B cell (primary cell): ENCODE data around the gene FMN1. TPM values are rescaled to one million over a fixed set of nuclear protein-coding genes. Genes with fewer than 3 reads are reported as not detected.

Experiments
- ATAC-seq: fragments of 200-7000 bp; cut with Tn5 transposase; one replicate; pipeline ENCODE4 v1.10.0; 2021; ENCODE audit warnings: low read depth, mild to moderate bottlenecking, moderate number of reproducible peaks, moderate library complexity
- CTCF ChIA-PET: fragments of 350-600 bp; sonication (Branson Sonifier 250); formaldehyde crosslinking; loops from one replicate; lab custom pipeline; 2021; ENCODE audit warnings: antibody characterized with exemption, inconsistent platforms; lab: Charles Lee
- POLR2A ChIA-PET: fragments of 350-600 bp; sonication (Branson Sonifier 250); formaldehyde crosslinking; loops from one replicate; lab custom pipeline; 2021; ENCODE audit warnings: antibody characterized with exemption; lab: Charles Lee
- DNase-seq: peaks from one replicate; pipeline ENCODE4 v3.0.0; 2013
- H2AFZ ChIP-seq: 2 replicates; pipeline ENCODE4 v1.6.1; 2012; ENCODE audit warnings: mild to moderate bottlenecking, low read depth, low read length; ENCODE audit not compliant: insufficient read depth, poor library complexity, severe bottlenecking
- H3K27ac ChIP-seq, 2 donors: 1 replicate in 1 of 2; 2 replicates in 1 of 2; pipeline ENCODE4 v1.5.1; 2012 to 2013; ENCODE audit warnings: low read length in 2 of 2, mild to moderate bottlenecking in 2 of 2, moderate library complexity in 1 of 2
- H3K27me3 ChIP-seq, 4 experiments: fragments of 200-600 bp in 1 of 4; sonication (generic) in 1 of 4; replicated peaks in 1 of 4; 1 replicate in 2 of 4; 2 replicates in 2 of 4; pipeline versions ENCODE4 v1.6.1 to v1.7.0; 2013 to 2016; ENCODE audit warnings: low read length in 3 of 4, mild to moderate bottlenecking in 2 of 4, mixed read lengths in 1 of 4, moderate library complexity in 1 of 4; ENCODE audit not compliant: insufficient read depth in 4 of 4, control insufficient read depth in 3 of 4; ENCODE audit errors: control extremely low read depth in 1 of 4
- H3K36me3 ChIP-seq, 2 experiments: replicated peaks in 1 of 2; 1 replicate in 1 of 2; 2 replicates in 1 of 2; pipeline versions ENCODE4 v1.6.1 to v1.7.1; 2013; ENCODE audit warnings: low read length in 1 of 2; ENCODE audit not compliant: insufficient read depth in 2 of 2, control insufficient read depth in 1 of 2; ENCODE audit errors: control extremely low read depth in 1 of 2, extremely low read depth in 1 of 2
- H3K4me1 ChIP-seq, 2 donors: fragments of 200-600 bp in 1 of 2; sonication (generic) in 1 of 2; 1 replicate in 1 of 2; 2 replicates in 1 of 2; pipeline versions ENCODE4 v1.5.1 to v1.6.1; 2013 to 2017; ENCODE audit warnings: low read length in 2 of 2; ENCODE audit not compliant: control insufficient read depth in 2 of 2, insufficient read depth in 2 of 2
- H3K4me2 ChIP-seq: replicated peaks from 2 replicates; pipeline ENCODE3; 2012; ENCODE audit warnings: mild to moderate bottlenecking, low read depth, low read length; ENCODE audit not compliant: poor library complexity, severe bottlenecking
- H3K4me3 ChIP-seq, 5 experiments: fragments of 200-600 bp in 1 of 5; sonication (generic) in 1 of 5; 1 replicate in 3 of 5; 2 replicates in 2 of 5; pipeline versions ENCODE4 v1.5.1 to v1.7.0; 2011 to 2016; ENCODE audit warnings: low read length in 4 of 5, mild to moderate bottlenecking in 4 of 5, low read depth in 2 of 5, control low read depth in 1 of 5, moderate library complexity in 1 of 5; ENCODE audit not compliant: insufficient read depth in 1 of 5; ENCODE audit errors: control extremely low read depth in 1 of 5, extremely low read depth in 1 of 5
- H3K79me2 ChIP-seq: fragments of 200-600 bp; sonication (generic); one replicate; pipeline ENCODE4 v1.6.0; 2016; ENCODE audit warnings: low read length; ENCODE audit not compliant: control insufficient read depth, insufficient read depth
- H3K9ac ChIP-seq: fragments of 200-600 bp; sonication (generic); 2 replicates; pipeline ENCODE4 v1.6.1; 2017; ENCODE audit warnings: mild to moderate bottlenecking, low read length, moderate library complexity
- H3K9me3 ChIP-seq, 3 donors: one replicate each; pipeline versions ENCODE4 v1.6.1 to v1.7.1; 2013; ENCODE audit warnings: low read length in 2 of 3; ENCODE audit not compliant: control insufficient read depth in 2 of 3, insufficient read depth in 1 of 3; ENCODE audit errors: control extremely low read depth in 1 of 3
- H4K20me1 ChIP-seq: 2 replicates; pipeline ENCODE4 v1.6.0; 2012; ENCODE audit warnings: mild to moderate bottlenecking, low read length; ENCODE audit not compliant: insufficient read depth, control insufficient read depth, poor library complexity, severe bottlenecking
- H3K27ac Mint-ChIP-seq: one replicate; pipeline ENCODE4 v1.8.0; 2021; ENCODE audit warnings: mixed read lengths
- H3K27me3 Mint-ChIP-seq: one replicate; pipeline ENCODE4 v1.8.0; 2021; ENCODE audit warnings: mixed read lengths
- H3K4me1 Mint-ChIP-seq: one replicate; pipeline ENCODE4 v1.8.0; 2021; ENCODE audit warnings: mixed read lengths
- H3K4me3 Mint-ChIP-seq: one replicate; pipeline ENCODE4 v1.8.0; 2021; ENCODE audit warnings: mixed read lengths
- H3K9me3 Mint-ChIP-seq: one replicate; pipeline ENCODE4 v1.8.0; 2022; ENCODE audit warnings: mixed read lengths; ENCODE audit not compliant: insufficient read depth
- EZH2 ChIP-seq: IDR thresholded peaks from 2 replicates; pipeline ENCODE4 v1.6.1; 2012; ENCODE audit warnings: borderline replicate concordance, low read depth, mild to moderate bottlenecking, moderate library complexity, low read length; ENCODE audit not compliant: insufficient read depth, poor library complexity, severe bottlenecking
- WGBS: methylation state at CpG from one replicate; pipeline ENCODE4 v1.1.5; 2013; ENCODE audit warnings: missing lambda C conversion rate; ENCODE audit not compliant: insufficient coverage; 5-methylcytosine and 5-hydroxymethylcytosine counted together
- intact Hi-C: fragments of 100-400 bp; cut with micrococcal nuclease; formaldehyde crosslinking; loops from one replicate; pipeline ENCODE4 v1.10.0; 2022
- polyA plus RNA-seq: library from polyadenylated mRNA; depleted of rRNA; stranded (reverse); fragments of >200 nt; gene quantifications from 2 replicates; pipeline ENCODE4 v1.2.3, GENCODE V29; 2012
- total RNA-seq, 2 donors: library from RNA; stranded (reverse); fragments of 120-200 nt in 1 of 2; gene quantifications; 1 replicate in 1 of 2; 2 replicates in 1 of 2; pipeline versions ENCODE4 v1.2.3 to v1.2.4, GENCODE V29; 2013 to 2022
- TF ChIP-seq, protein P1 (sequence below): fragments of 200-600 bp; IDR thresholded peaks from one replicate; pipeline ENCODE4 v1.8.0; 2022; ENCODE audit warnings: antibody characterized with exemption, mild to moderate bottlenecking

The FMN1 gene
- total and polyA plus RNA-seq, 2 donors (not counting 1 experiment from before 2014, with no cell fraction given) = 0.21 to 0.96 TPM

DNA sequence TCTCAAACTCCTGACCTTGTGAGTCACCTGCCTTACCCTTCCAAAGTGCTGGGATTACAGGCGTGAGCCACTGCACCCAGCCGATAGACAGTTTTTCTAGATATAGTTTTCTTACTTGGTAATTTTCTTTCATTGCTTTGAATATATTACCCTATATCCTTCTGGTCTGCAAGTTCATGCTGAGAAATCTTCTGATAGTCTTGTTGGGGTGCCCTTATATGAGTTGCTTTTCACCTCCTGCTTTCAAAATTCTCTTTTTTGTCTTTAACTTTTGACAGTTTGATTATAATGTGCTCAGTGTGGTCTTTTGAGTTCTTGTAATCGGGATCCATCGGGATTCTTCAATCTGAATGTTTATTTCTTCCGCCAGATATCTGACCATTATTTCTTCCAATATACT, 259.4 kb downstream of the FMN1 start:
- H3K27me3 Mint-ChIP-seq = peaks cover 53% of the 10 kb centered on the region
- 100% methylated on average over 3 of the region's 5 CpGs for WGBS
- H3K27ac Mint-ChIP-seq = no peak overlapping the region
- Histone ChIP-seq H3K9me3 (peaks cover 0 to 12% (median 2%) of the 10 kb centered on the region in 3 donors), H3K4me2 (no peak overlapping the region), H3K4me3 (no peak overlapping the region), H3K27ac (no peak overlapping the region), H3K79me2 (no peaks in the 10 kb centered on the region), H3K4me1 (no peaks in the 10 kb centered on the region), H2AFZ (no peak overlapping the region), H3K9ac (no peak overlapping the region), H3K36me3 (no peaks in the 10 kb centered on the region), H4K20me1 (no peaks in the 10 kb centered on the region), H3K27me3 (peaks cover 0 to 8% (median 1%) of the 10 kb centered on the region in 4 experiments)
- peaks cover 3% of the 10 kb centered on the region for H3K9me3 Mint-ChIP-seq
- TF ChIP-seq, protein P1, sequence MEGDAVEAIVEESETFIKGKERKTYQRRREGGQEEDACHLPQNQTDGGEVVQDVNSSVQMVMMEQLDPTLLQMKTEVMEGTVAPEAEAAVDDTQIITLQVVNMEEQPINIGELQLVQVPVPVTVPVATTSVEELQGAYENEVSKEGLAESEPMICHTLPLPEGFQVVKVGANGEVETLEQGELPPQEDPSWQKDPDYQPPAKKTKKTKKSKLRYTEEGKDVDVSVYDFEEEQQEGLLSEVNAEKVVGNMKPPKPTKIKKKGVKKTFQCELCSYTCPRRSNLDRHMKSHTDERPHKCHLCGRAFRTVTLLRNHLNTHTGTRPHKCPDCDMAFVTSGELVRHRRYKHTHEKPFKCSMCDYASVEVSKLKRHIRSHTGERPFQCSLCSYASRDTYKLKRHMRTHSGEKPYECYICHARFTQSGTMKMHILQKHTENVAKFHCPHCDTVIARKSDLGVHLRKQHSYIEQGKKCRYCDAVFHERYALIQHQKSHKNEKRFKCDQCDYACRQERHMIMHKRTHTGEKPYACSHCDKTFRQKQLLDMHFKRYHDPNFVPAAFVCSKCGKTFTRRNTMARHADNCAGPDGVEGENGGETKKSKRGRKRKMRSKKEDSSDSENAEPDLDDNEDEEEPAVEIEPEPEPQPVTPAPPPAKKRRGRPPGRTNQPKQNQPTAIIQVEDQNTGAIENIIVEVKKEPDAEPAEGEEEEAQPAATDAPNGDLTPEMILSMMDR = no peak
- no peak for TF ChIP-seq EZH2
- ChIA-PET POLR2A (no interaction called here), CTCF (interaction anchor here (1.7 to 2.5 kb wide), 5 partner anchors 10 to 273 kb away, joined by 4 to 90 read pairs (median 8); no protein-coding TSS in a partner anchor)
- H3K4me3 Mint-ChIP-seq = no peak overlapping the region
- no peaks in the 10 kb centered on the region for H3K4me1 Mint-ChIP-seq
- DNase-seq (no peak), ATAC-seq (no peak)
- intact Hi-C loops = no loop called here

DNA sequence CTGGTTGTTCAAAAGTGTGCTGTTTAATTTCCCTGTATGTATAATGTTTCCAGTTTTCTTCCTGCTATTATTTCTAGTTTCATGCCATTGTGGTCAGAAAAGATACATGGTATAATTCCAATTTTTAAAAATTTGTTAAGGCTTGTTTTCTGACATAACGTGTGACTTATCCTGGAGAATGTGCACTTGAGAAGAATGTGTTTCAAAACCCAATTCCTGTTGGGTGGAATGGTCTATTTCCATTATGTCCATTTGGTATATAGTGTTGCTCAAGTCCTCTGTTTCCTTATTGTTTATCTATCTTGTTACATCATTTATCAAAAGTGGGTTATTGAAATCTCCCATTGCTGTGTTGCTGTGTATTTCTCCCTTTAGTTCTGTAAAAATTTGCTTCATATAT, 261.3 kb downstream of the FMN1 start:
- WGBS = no CpG with 5 or more reads among the region's 1 CpG
- TF ChIP-seq EZH2 = no peak
- TF ChIP-seq, protein P1 = no peak
- no peaks in the 10 kb centered on the region for H3K4me1 ChIP-seq
- H3K27me3 ChIP-seq = peaks cover 0 to 3% (median 1%) of the 10 kb centered on the region in 4 experiments
- Mint-ChIP-seq H3K9me3 (peaks cover 3% of the 10 kb centered on the region), H3K4me3 (no peak overlapping the region), H3K27ac (no peak overlapping the region), H3K27me3 (peaks cover 38% of the 10 kb centered on the region), H3K4me1 (no peaks in the 10 kb centered on the region)
- ATAC-seq (no peak), DNase-seq (no peak)
- H3K9me3 ChIP-seq = peaks cover 0 to 12% (median 2%) of the 10 kb centered on the region in 3 donors
- no peak overlapping the region for H3K4me3 ChIP-seq
- H3K79me2 ChIP-seq = no peaks in the 10 kb centered on the region
- POLR2A ChIA-PET = no interaction called here
- CTCF ChIA-PET = interaction anchor here (1.2 kb wide), 1 partner anchor 88 kb away, joined by 5 read pairs; no protein-coding TSS in a partner anchor
- H2AFZ ChIP-seq = no peak overlapping the region
- no peak overlapping the region for H3K27ac ChIP-seq
- no peak overlapping the region for H3K9ac ChIP-seq
- no peaks in the 10 kb centered on the region for H3K36me3 ChIP-seq
- H4K20me1 ChIP-seq = no peaks in the 10 kb centered on the region
- H3K4me2 ChIP-seq = no peak overlapping the region
- intact Hi-C loops = no loop called here
